SK-N-MC (cell line): ENCODE data around the gene SOD3.

Experiments used
- EZH2 ChIP-seq: fragments of 200-600 bp; sonication (generic); IDR thresholded peaks from one replicate; pipeline ENCODE4 v1.6.1; 2017; ENCODE audit warnings: antibody characterized with exemption
- POLR2AphosphoS5 ChIP-seq: IDR thresholded peaks from 2 replicates; pipeline ENCODE4 v1.6.1; 2012; ENCODE audit warnings: mild to moderate bottlenecking, low read depth, low read length, borderline replicate concordance

GRCh38 chr4:24748758-24749350, 46.5 kb upstream of the SOD3 start:
- no peak for TF ChIP-seq POLR2AphosphoS5
- TF ChIP-seq EZH2 = no peak
